HepG2 (cell line): ENCODE measurements around the gene PRKAR1B. TPM values are rescaled to one million over a fixed set of nuclear protein-coding genes. Genes with fewer than 3 reads are reported as not detected.

Experiments
- ATAC-seq: fragments of 200-7000 bp; cut with Tn5 transposase; 3 replicates; pipeline ENCODE4 v1.9.1; 2020; ENCODE audit warnings: mild to moderate bottlenecking, moderate library complexity
- BruUV-seq: library from RNA; stranded (reverse); fragments of 400-500 nt; replicated peaks from 2 replicates; lab custom pipeline; 2021; lab: Mats Ljungman, UMichigan
- CTCF ChIA-PET: fragments of 300-600 bp; formaldehyde crosslinking; extraction: SDS; loops from one replicate; lab custom pipeline; 2021; ENCODE audit warnings: low total read pairs, inconsistent platforms, low intra/inter-chr PET ratio; lab: Yijun Ruan, JAX
- POLR2A ChIA-PET: fragments of 350-600 bp; sonication (Branson Sonifier 250); formaldehyde crosslinking; loops from one replicate; lab custom pipeline; 2020; ENCODE audit warnings: antibody characterized with exemption, inconsistent platforms; lab: Yijun Ruan, JAX
- DNase-seq: peaks from one replicate; pipeline ENCODE4 v3.0.0-alpha.2; 2015; ENCODE audit warnings: low spot score
- FAIRE-seq: peaks from 3 replicates; lab custom pipeline; 2011; peaks lifted over from hg19 to GRCh38; lab: Jason Lieb, UNC
- H2AFZ ChIP-seq: one replicate; pipeline ENCODE4 v1.6.1; 2011; ENCODE audit warnings: low read length, inconsistent platforms
- H3K27ac ChIP-seq: fragments of 300-600 bp; 3 replicates; pipeline ENCODE4 v1.8.0; 2011; ENCODE audit warnings: mixed run types, mild to moderate bottlenecking, mixed read lengths, low read length, inconsistent platforms; ENCODE audit not compliant: insufficient read depth; ENCODE audit errors: extremely low read length
- H3K27me3 ChIP-seq, 2 experiments: fragments of 200-600 bp in 1 of 2; 2 replicates in 1 of 2; 3 replicates in 1 of 2; pipeline versions ENCODE4 v1.6.0 to v1.8.0; 2011; ENCODE audit warnings: low read length in 2 of 2, mild to moderate bottlenecking in 2 of 2, moderate library complexity in 2 of 2, inconsistent platforms in 1 of 2; ENCODE audit not compliant: insufficient read depth in 2 of 2, control insufficient read depth in 1 of 2
- H3K36me3 ChIP-seq, 2 experiments: fragments of 200-600 bp in 1 of 2; replicated peaks in 1 of 2; 2 replicates in 1 of 2; 3 replicates in 1 of 2; pipeline versions ENCODE4 v1.5.1 to v1.8.0; 2011; ENCODE audit warnings: low read length in 2 of 2, inconsistent platforms in 1 of 2; ENCODE audit not compliant: insufficient read depth in 2 of 2, control insufficient read depth in 1 of 2
- H3K4me1 ChIP-seq: 2 replicates; pipeline ENCODE4 v1.5.1; 2012; ENCODE audit warnings: low read length, inconsistent platforms; ENCODE audit not compliant: insufficient read depth
- H3K4me2 ChIP-seq: 2 replicates; pipeline ENCODE4 v1.6.0; 2011; ENCODE audit warnings: low read depth, low read length, inconsistent platforms
- H3K4me3 ChIP-seq, 3 experiments: fragments of 200-600 bp in 1 of 3; sonication (generic), shearing (Covaris generic) in 1 of 3; replicated peaks in 1 of 3; 2 replicates each; pipeline ENCODE4 v1.5.1; 2011 to 2016; ENCODE audit warnings: low read length in 3 of 3, inconsistent platforms in 2 of 3, low read depth in 2 of 3, mild to moderate bottlenecking in 2 of 3, control low read depth in 1 of 3, mixed read lengths in 1 of 3; ENCODE audit not compliant: insufficient read depth in 1 of 3
- H3K79me2 ChIP-seq: one replicate; pipeline ENCODE4 v1.6.1; 2011; ENCODE audit warnings: low read length, inconsistent platforms; ENCODE audit not compliant: insufficient read depth
- H3K9ac ChIP-seq: 2 replicates; pipeline ENCODE4 v1.6.0; 2011; ENCODE audit warnings: mild to moderate bottlenecking, low read depth, low read length, inconsistent platforms; ENCODE audit not compliant: insufficient read depth
- H3K9me3 ChIP-seq: 2 replicates; pipeline ENCODE4 v1.5.1; 2012; ENCODE audit warnings: mild to moderate bottlenecking, low read length
- H4K20me1 ChIP-seq: 2 replicates; pipeline ENCODE4 v1.6.0; 2011; ENCODE audit warnings: inconsistent platforms, mild to moderate bottlenecking, low read length, moderate library complexity; ENCODE audit not compliant: insufficient read depth
- DPF2 ChIP-seq: sonication (generic); formaldehyde crosslinking; IDR thresholded peaks from 2 replicates; pipeline ENCODE4 v1.4.0; 2020; ENCODE audit warnings: mild to moderate bottlenecking, low read depth, missing genetic modification reagents, borderline replicate concordance
- EZH2 ChIP-seq: conservative IDR thresholded peaks from 2 replicates; pipeline ENCODE4 v1.6.1; 2012; ENCODE audit warnings: mild to moderate bottlenecking, low read depth, low read length, moderate library complexity
- ISX ChIP-seq: sonication (generic); formaldehyde crosslinking; conservative IDR thresholded peaks from 2 replicates; pipeline ENCODE4 v1.5.0; 2020; ENCODE audit warnings: missing genetic modification reagents
- JDP2 ChIP-seq: sonication (generic); formaldehyde crosslinking; IDR thresholded peaks from 2 replicates; pipeline ENCODE4 v1.8.1; 2022; ENCODE audit warnings: missing genetic modification reagents, borderline replicate concordance
- MEIS1 ChIP-seq: sonication (generic); formaldehyde crosslinking; IDR thresholded peaks from 2 replicates; pipeline ENCODE4 v1.9.0; 2021; ENCODE audit warnings: mild to moderate bottlenecking, missing genetic modification reagents, moderate library complexity, borderline replicate concordance
- PHF21A ChIP-seq: sonication (generic); formaldehyde crosslinking; IDR thresholded peaks from 2 replicates; pipeline ENCODE4 v1.5.0; 2020; ENCODE audit warnings: mild to moderate bottlenecking, missing genetic modification reagents
- SMAD9 ChIP-seq: sonication (generic); formaldehyde crosslinking; IDR thresholded peaks from 2 replicates; pipeline ENCODE4 v1.5.1; 2020; ENCODE audit warnings: mild to moderate bottlenecking, missing genetic modification reagents
- SMARCE1 ChIP-seq: fragments of 450-650 bp; IDR thresholded peaks from 2 replicates; pipeline ENCODE4 v1.6.1; 2017; ENCODE audit warnings: borderline replicate concordance
- TFE3 ChIP-seq: IDR thresholded peaks from 2 replicates; pipeline ENCODE4 v1.6.1; 2016
- TRIM24 ChIP-seq: sonication (generic); formaldehyde crosslinking; IDR thresholded peaks from 2 replicates; pipeline ENCODE4 v1.8.0; 2022; ENCODE audit warnings: mild to moderate bottlenecking, missing genetic modification reagents
- ZBTB46 ChIP-seq: sonication (generic); formaldehyde crosslinking; IDR thresholded peaks from 2 replicates; pipeline ENCODE4 v1.4.0; 2020; ENCODE audit warnings: mild to moderate bottlenecking, missing genetic modification reagents, borderline replicate concordance
- ZFP91 ChIP-seq: sonication (generic); formaldehyde crosslinking; IDR thresholded peaks from 2 replicates; pipeline ENCODE4 v1.9.0; 2022; ENCODE audit warnings: missing genetic modification reagents, mild to moderate bottlenecking, borderline replicate concordance
- ZFY ChIP-seq: sonication (generic); formaldehyde crosslinking; IDR thresholded peaks from 2 replicates; pipeline ENCODE4 v1.4.0; 2020; ENCODE audit warnings: missing genetic modification reagents
- ZMYM3 ChIP-seq: sonication (generic); formaldehyde crosslinking; IDR thresholded peaks from 2 replicates; pipeline ENCODE4 v1.5.1; 2020; ENCODE audit warnings: mild to moderate bottlenecking, missing genetic modification reagents
- ZNF143 ChIP-seq: sonication (generic); formaldehyde crosslinking; IDR thresholded peaks from 2 replicates; pipeline ENCODE4 v1.4.0; 2020; ENCODE audit warnings: missing genetic modification reagents
- ZNF660 ChIP-seq: sonication (generic); formaldehyde crosslinking; IDR thresholded peaks from 2 replicates; pipeline ENCODE4 v1.5.1; 2020; ENCODE audit warnings: mild to moderate bottlenecking, low read depth, missing genetic modification reagents, borderline replicate concordance
- WGBS: methylation state at CpG from one replicate; pipeline ENCODE4 v1.1.6; 2017; ENCODE audit warnings: low lambda C conversion rate; 5-methylcytosine and 5-hydroxymethylcytosine counted together
- in situ Hi-C: cut with HindIII; loops from 2 replicates; pipeline ENCODE4 v1.10.0; 2017; ENCODE audit warnings: low pct_unique_long_range_greater_than_20kb; ENCODE audit not compliant: extremely low pct_ligation_motif_present
- intact Hi-C: fragments of 100-400 bp; cut with micrococcal nuclease; formaldehyde crosslinking; loops from one replicate; pipeline ENCODE4 v1.10.0; 2022; ENCODE audit not compliant: unreplicated experiment
- polyA plus RNA-seq, 8 experiments: library from polyadenylated mRNA; depleted of rRNA in 3 of 8; stranded (reverse) in 7 of 8; unstranded in 1 of 8; fragments of >200 nt; fragmentation: Illumina TruSeq in 4 of 8; extraction: Trizol in 4 of 8; gene quantifications; 2 replicates each; pipeline versions ENCODE4 v1.2.1 to v1.2.3, GENCODE V29; 2011 to 2016; ENCODE audit warnings: low read depth in 4 of 8, missing spikeins in 1 of 8, mixed read lengths in 1 of 8; ENCODE audit not compliant: insufficient read depth in 1 of 8
- total RNA-seq, 5 experiments: library from RNA; depleted of rRNA; stranded (reverse); fragments of >200 nt; fragmentation: Illumina TruSeq; extraction: Trizol; gene quantifications; 2 replicates each; pipeline ENCODE4 v1.2.3, GENCODE V29; 2016; ENCODE audit warnings: low read depth in 1 of 5
- TF ChIP-seq, protein P1 (sequence below): sonication (generic); formaldehyde crosslinking; IDR thresholded peaks from 2 replicates; pipeline ENCODE4 v1.4.0; 2020; ENCODE audit warnings: missing genetic modification reagents

PRKAR1B gene
- total and polyA plus RNA-seq, 2 of the 13 experiments (the other 11 are each of a cell fraction or from before 2014, with no cell fraction given) = 7.9 to 28.2 TPM

- Histone ChIP-seq H3K4me3 (peak overlapping the region in 1 of 3 experiments; percentile 60; a peak in 1 of 6 replicates), H3K4me1 (peaks cover 9% of the 10 kb centered on the region; the same call in 1 of the 2 replicates), H3K9ac (no peak overlapping the region), H4K20me1 (no peaks in the 10 kb centered on the region), H2AFZ (no peak overlapping the region), H3K4me2 (peak overlapping the region; percentile 60), H3K79me2 (no peaks in the 10 kb centered on the region), H3K27me3 (peaks cover 25 to 78% of the 10 kb centered on the region in 2 experiments; a peak in 4 of 5 replicates), H3K9me3 (no peaks in the 10 kb centered on the region), H3K36me3 (no peaks in the 10 kb centered on the region), H3K27ac (no peak overlapping the region)
- ChIA-PET POLR2A (no interaction called here), CTCF (no interaction called here)
- ATAC-seq (no peak), FAIRE-seq (no peak), DNase-seq (no peak)
- intact Hi-C loops = no loop called here
- WGBS = 0% methylated on average over 1 of the region's 91 CpGs
- in situ Hi-C loops = no loop called here
- no TSS peak for BruUV-seq
- TF ChIP-seq ZFP91 (CRISPR knock-in tag) (no peak), JDP2 (CRISPR knock-in tag) (no peak), ISX (no peak), TRIM24 (CRISPR knock-in tag) (no peak), ZFY (CRISPR knock-in tag) (0 out of 2 replicates have a peak, but pooled peaks have one; percentile 12), ZMYM3 (CRISPR knock-in tag) (no peak), ZNF660 (CRISPR knock-in tag) (no peak), ZBTB46 (CRISPR knock-in tag) (no peak), TFE3 (CRISPR knock-in tag) (peak; percentile 27; the same call in 1 of the 2 replicates), ZNF143 (no peak), DPF2 (CRISPR knock-in tag) (no peak), SMAD9 (CRISPR knock-in tag) (no peak), PHF21A (CRISPR knock-in tag) (0 out of 2 replicates have a peak, but pooled peaks have one; percentile 27), EZH2 (peak; percentile 84), SMARCE1 (no peak), MEIS1 (CRISPR knock-in tag) (no peak)
- TF ChIP-seq, protein P1, sequence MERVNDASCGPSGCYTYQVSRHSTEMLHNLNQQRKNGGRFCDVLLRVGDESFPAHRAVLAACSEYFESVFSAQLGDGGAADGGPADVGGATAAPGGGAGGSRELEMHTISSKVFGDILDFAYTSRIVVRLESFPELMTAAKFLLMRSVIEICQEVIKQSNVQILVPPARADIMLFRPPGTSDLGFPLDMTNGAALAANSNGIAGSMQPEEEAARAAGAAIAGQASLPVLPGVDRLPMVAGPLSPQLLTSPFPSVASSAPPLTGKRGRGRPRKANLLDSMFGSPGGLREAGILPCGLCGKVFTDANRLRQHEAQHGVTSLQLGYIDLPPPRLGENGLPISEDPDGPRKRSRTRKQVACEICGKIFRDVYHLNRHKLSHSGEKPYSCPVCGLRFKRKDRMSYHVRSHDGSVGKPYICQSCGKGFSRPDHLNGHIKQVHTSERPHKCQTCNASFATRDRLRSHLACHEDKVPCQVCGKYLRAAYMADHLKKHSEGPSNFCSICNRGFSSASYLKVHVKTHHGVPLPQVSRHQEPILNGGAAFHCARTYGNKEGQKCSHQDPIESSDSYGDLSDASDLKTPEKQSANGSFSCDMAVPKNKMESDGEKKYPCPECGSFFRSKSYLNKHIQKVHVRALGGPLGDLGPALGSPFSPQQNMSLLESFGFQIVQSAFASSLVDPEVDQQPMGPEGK = peak; percentile 2; the same call in 1 of the 2 replicates
Measured at GRCh38 chr7:522071-522950, 204.8 kb downstream of the PRKAR1B start.
